Cardiac fibroblast (primary cell): Measurements from ENCODE around the gene TMEM132E.

Experiments
- DNase-seq, 2 donors: peaks; one replicate each; pipeline versions ENCODE4 v3.0.0 to v3.0.0-alpha.2; 2010; ENCODE audit warnings: low read depth in 2 of 2
- H3K4me3 ChIP-seq, 2 donors: replicated peaks in 1 of 2; 1 replicate in 1 of 2; 2 replicates in 1 of 2; pipeline ENCODE4 v1.5.1; 2011; ENCODE audit warnings: low read depth in 2 of 2, low read length in 2 of 2, mild to moderate bottlenecking in 2 of 2, moderate library complexity in 1 of 2
- TF ChIP-seq, protein P1 (sequence below): IDR thresholded peaks from one replicate; pipeline ENCODE4 v1.5.1; 2011; ENCODE audit warnings: low read depth, mild to moderate bottlenecking, low read length, inconsistent platforms

TMEM132E gene

DNA sequence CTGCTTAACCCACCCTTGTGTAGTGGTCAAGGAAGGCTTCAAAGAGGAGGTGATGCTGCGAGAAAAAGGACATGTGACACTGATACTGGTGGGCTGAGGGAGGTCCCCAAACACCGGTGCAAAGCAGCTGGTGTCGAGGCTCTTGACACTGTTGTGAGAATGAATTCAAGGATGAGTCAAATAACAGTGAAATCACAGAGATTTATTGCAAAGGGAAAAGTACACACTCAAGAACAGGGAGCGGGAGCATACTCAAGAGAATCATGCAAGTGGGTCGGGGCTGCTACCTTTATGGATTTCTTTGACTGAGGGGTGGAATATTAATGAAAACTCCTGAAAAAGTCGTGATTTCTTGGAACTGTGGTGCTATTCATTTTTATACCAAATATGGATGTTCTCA is 31.1 kb downstream of the TMEM132E start:
- TF ChIP-seq, protein P1, sequence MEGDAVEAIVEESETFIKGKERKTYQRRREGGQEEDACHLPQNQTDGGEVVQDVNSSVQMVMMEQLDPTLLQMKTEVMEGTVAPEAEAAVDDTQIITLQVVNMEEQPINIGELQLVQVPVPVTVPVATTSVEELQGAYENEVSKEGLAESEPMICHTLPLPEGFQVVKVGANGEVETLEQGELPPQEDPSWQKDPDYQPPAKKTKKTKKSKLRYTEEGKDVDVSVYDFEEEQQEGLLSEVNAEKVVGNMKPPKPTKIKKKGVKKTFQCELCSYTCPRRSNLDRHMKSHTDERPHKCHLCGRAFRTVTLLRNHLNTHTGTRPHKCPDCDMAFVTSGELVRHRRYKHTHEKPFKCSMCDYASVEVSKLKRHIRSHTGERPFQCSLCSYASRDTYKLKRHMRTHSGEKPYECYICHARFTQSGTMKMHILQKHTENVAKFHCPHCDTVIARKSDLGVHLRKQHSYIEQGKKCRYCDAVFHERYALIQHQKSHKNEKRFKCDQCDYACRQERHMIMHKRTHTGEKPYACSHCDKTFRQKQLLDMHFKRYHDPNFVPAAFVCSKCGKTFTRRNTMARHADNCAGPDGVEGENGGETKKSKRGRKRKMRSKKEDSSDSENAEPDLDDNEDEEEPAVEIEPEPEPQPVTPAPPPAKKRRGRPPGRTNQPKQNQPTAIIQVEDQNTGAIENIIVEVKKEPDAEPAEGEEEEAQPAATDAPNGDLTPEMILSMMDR, result no peak
- no peak overlapping the region for H3K4me3 ChIP-seq
- DNase-seq, result no peak

DNA sequence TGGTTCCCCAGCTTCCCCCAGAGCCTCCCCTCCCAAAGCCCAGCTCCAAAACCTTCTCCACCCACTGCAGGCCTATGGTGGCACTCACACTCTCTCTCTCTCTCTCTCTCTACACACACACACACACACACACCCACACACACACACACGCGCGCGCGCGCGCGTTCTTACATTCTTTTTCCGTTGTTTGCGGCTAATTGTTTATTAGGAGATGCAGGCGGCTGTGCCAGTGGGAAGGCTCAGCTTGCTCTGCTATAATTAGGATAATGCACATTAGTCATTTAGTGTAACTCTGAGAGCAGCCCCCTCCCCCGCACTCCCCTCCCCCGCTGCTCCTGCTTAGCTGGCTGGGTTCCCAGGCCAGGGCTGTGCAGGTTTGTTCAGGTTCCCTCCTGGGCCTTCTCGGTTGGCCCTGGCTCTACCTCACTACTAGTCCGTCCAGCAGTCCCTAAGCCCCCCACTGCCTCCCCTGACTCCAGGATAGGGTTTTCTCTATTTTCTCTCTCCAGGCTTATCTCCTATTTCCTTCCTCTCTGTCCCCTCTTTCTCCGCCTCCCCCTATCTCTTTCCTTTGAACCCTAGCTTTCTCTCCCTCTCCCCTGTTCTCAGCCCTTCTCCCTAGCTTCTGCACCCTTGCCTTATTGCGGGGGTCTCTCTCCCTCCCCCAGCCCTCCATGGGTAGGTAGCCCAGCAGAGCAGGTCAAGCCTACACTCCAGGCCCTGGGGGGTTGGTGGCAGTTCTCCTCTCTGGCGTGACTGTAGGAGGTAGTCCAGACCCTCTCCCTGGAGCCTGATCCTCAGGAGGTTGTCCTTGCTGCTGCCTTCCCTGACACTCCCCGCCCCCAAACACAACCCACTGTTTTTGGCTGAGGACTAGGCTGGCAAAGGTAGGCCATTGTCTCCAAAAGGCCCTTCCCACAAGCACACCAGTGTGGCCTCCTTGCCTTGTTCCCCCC is 34.0 kb downstream of the TMEM132E start:
- TF ChIP-seq, protein P1, result no peak
- H3K4me3 ChIP-seq, result no peak overlapping the region
- DNase-seq, result no peak

DNA sequence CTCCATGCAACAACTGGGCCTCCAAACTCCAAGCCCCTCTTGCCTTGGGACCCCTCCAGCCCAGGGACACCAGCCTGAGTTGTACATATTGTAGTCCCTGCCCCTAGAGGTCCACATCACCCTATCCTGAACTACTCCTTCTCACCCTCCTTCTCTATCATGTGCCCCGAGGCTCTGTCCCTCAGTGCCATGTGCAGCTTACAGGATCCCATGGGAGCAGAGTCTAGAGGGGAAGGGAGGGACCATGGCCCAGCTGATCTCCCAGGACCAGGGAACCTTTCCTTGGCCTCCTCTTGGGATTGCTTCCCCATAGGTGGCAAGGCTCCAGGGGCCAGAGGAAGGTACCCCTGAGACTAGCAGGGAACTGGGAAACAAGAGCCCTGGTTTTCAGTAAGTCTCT is 35.3 kb downstream of the TMEM132E start:
- DNase-seq, result no peak
- TF ChIP-seq, protein P1, result no peak
- no peak overlapping the region for H3K4me3 ChIP-seq

DNA sequence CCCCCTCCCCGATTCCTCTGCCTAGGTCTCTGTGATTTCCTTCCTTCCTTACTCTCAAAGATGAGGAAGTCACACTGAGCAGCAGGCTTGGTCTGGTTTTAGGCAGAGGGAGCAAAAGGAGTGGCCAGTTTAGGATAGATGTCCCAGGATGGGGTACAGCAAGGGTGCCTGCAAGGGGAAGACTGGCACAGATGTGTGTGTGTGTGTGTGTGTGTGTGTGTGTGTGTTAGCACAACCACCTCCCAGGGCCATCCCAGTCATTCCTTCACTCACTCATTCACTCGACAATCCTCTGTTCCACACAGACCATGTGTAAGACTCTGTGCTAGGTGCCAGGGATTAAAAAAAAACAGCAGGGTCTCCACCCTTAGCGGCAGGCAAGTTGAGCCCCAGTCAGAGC is 35.9 kb downstream of the TMEM132E start:
- H3K4me3 ChIP-seq, result no peak overlapping the region
- no peak for DNase-seq

DNA sequence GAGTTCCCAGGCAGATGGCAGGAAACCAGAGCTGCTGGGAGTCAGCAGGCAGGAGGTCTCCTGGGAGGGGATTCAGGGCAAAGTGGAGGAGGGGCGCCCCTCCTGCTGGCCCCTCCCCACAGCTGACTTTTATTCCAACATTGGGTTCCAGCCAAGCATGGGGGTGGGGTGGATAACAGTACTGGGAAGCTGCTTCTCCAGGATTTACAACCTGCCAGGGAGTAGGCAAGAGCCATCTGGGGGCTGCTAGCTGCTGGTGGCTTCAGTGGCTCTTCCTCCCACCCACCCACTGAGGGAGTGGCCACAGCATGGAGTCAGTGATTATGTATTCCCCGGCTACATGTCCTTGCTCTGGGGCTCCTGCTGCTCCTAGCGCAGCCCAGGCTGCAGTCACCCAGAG is 36.8 kb downstream of the TMEM132E start:
- TF ChIP-seq, protein P1, result no peak

More for the DNA sequence above, 35.9 kb downstream of the TMEM132E start:
- TF ChIP-seq, protein P1, result no peak

DNA sequence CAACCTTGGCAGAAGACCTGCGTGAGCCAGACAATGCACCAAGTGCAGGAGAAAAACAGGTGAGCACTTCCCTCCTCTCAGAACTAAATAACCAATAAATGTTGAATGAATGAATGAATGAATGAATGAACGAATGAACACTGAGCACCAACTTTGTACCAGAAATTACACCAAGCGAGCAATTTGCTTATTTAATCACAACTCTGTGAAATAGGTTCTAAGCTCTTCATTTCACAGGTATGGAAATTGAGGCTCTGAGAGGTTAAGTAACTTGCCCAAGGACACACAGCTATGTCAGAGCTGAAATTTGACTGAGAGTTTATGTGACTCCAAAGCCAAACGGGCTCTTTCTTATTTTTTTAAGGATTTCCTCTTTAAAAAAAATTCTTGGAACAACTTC is 38.0 kb downstream of the TMEM132E start:
- TF ChIP-seq, protein P1, result no peak
- no peak overlapping the region for H3K4me3 ChIP-seq
- DNase-seq, result no peak

More for the DNA sequence above, 36.8 kb downstream of the TMEM132E start:
- no peak for DNase-seq
- H3K4me3 ChIP-seq, result no peak overlapping the region
